HUES6 (cell line): ENCODE data around the gene EPHA6.
"Not testable (repeated sequence)": the region's sequence is repeated elsewhere in the genome, so short reads cannot be mapped to it uniquely, and the experiment has no call there.

Experiments used
- H3K27ac ChIP-seq: 2 replicates; pipeline ENCODE4 v1.7.0; 2013; ENCODE audit warnings: low read depth, mild to moderate bottlenecking, low read length, inconsistent platforms
- H3K27me3 ChIP-seq: 2 replicates; pipeline ENCODE4 v1.6.1; 2013; ENCODE audit warnings: low read length; ENCODE audit not compliant: control insufficient read depth, insufficient read depth
- H3K36me3 ChIP-seq: 2 replicates; pipeline ENCODE4 v1.6.1; 2013; ENCODE audit warnings: low read length; ENCODE audit not compliant: control insufficient read depth, insufficient read depth
- H3K4me1 ChIP-seq: 2 replicates; pipeline ENCODE4 v1.6.1; 2013; ENCODE audit warnings: low read length; ENCODE audit not compliant: control insufficient read depth, insufficient read depth
- H3K4me3 ChIP-seq: 2 replicates; pipeline ENCODE4 v1.5.1; 2013; ENCODE audit warnings: low read depth, low read length
- H3K9ac ChIP-seq: one replicate; pipeline ENCODE4 v1.6.1; 2013; ENCODE audit warnings: mild to moderate bottlenecking, low read length
- H3K9me3 ChIP-seq: 2 replicates; pipeline ENCODE4 v1.6.1; 2013; ENCODE audit warnings: low read depth, low read length; ENCODE audit not compliant: control insufficient read depth, insufficient read depth

EPHA6 gene

DNA sequence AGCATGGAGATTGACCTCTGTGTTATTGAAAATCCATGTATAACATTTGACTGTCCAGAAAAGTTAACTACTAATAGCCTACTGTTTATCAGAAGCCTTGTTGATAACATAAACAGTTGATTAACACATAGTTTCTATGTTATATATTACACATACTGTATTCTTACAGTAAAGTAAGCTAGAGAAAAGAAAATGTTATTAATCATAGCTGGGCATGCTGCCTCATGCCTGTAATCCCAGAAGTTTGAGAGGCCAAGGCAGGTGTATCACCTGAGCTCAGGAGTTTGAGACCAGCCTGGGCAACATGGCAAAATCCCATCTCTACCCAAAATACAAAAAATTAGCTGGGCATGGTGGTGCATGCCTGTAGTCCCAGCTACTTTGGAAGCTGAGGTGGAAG lies 163.3 kb downstream of the EPHA6 start:
- Histone ChIP-seq H3K9ac (no peak overlapping the region), H3K36me3 (no peaks in the 10 kb centered on the region), H3K4me1 (no peaks in the 10 kb centered on the region), H3K9me3 (no peaks in the 10 kb centered on the region), H3K27ac (no peak overlapping the region), H3K27me3 (no peaks in the 10 kb centered on the region), H3K4me3 (no peak overlapping the region)

DNA sequence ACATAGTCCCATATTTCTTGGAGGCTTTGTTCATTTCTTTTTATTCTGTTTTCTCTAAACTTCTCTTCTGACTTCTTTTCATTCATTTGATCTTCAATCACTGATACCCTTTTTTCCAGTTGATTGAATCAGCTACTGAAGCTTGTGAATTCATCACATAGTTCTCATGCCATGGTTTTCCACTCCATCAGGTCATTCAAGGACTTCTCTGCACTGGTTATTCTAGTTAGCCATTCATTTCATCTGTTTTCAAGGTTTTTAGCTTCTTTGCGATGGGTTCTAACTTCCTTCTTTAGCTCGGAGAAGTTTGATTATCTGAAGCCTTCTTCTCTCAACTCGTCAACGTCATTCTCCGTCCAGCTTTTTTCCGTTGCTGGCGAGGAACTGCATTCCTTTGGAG lies 169.3 kb downstream of the EPHA6 start:
- H3K27me3 ChIP-seq, H3K9me3 ChIP-seq, H3K4me1 ChIP-seq, H3K4me3 ChIP-seq, H3K36me3 ChIP-seq, H3K9ac ChIP-seq, H3K27ac ChIP-seq: not testable (repeated sequence)

DNA sequence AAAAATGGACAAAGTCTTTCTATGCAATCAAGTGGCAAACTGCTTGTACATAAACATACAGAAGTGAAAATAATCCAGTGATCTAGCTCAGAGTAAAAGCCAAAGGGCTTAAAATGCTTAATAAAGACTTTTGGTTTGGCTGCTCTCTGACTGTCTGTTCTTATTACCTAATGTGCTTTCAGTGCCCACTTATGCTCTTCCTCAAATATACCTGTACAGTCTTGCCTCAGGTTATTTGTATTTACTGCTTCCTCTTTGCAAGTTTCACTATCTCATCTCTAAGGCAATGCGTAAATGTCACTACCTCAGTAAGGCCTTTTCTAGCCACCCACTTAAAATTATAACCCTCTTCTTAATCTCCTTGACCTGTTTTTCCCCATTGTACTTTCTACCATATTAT lies 171.8 kb downstream of the EPHA6 start:
- no peaks in the 10 kb centered on the region for H3K36me3 ChIP-seq
- H3K27me3 ChIP-seq: no peaks in the 10 kb centered on the region
- H3K9ac ChIP-seq: no peak overlapping the region
- no peaks in the 10 kb centered on the region for H3K4me1 ChIP-seq
- H3K9me3 ChIP-seq: peaks cover 9% of the 10 kb centered on the region
- no peak overlapping the region for H3K4me3 ChIP-seq
- H3K27ac ChIP-seq: no peak overlapping the region

DNA sequence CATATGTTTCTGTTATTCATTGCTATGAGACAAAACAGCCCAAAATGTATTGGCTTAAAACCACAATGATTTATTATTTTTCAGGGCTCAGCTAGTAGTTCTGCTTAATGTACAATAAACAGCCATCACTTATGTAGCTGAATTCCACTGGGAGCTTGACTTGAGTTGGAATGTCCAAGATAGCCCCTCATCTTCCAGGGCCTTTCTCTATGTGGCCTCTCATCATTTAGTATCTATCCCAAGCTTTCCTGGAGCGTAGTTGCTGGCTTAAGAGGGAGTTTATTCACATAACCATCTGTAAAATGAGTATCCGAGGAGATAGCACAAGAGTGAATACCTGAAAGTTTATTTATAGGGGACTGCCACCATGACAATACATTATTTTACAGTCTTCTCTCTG lies 176.8 kb downstream of the EPHA6 start:
- Histone ChIP-seq H3K4me1 (no peaks in the 10 kb centered on the region), H3K36me3 (no peaks in the 10 kb centered on the region), H3K9ac (no peak overlapping the region), H3K27me3 (no peaks in the 10 kb centered on the region), H3K9me3 (no peaks in the 10 kb centered on the region), H3K4me3 (no peak overlapping the region), H3K27ac (no peak overlapping the region)

DNA sequence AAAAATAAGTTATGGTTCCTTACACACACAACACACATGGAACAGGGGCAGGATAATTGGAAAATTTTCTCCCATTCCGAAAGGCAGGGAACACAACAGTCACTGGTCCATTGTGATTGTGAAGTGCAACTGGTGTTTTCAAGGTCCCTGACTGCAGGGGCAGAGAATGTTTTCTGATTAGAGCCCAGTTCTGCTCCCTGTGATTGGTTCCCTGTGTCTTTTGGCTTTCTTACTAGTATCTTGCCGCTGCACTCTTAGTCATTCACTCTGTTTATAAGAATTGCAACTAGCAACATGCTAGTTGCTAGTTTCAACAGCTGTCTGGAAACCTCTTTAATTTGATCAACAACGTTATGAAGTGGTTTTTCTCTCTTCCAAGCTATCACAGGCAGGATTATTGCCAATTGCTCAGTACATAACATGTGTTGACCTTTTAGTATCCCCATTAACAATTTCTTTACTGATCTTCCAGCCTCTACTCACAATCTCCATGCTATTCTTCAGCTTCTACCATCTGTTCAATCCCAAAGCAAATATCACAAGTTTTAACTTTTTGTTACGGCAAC lies 177.5 kb downstream of the EPHA6 start:
- H3K4me1 ChIP-seq: no peaks in the 10 kb centered on the region
- no peak overlapping the region for H3K4me3 ChIP-seq
- H3K9ac ChIP-seq: no peak overlapping the region
- H3K27me3 ChIP-seq: no peaks in the 10 kb centered on the region
- no peak overlapping the region for H3K27ac ChIP-seq
- H3K9me3 ChIP-seq: no peaks in the 10 kb centered on the region; the same call in 1 of the 2 replicates
- no peaks in the 10 kb centered on the region for H3K36me3 ChIP-seq

DNA sequence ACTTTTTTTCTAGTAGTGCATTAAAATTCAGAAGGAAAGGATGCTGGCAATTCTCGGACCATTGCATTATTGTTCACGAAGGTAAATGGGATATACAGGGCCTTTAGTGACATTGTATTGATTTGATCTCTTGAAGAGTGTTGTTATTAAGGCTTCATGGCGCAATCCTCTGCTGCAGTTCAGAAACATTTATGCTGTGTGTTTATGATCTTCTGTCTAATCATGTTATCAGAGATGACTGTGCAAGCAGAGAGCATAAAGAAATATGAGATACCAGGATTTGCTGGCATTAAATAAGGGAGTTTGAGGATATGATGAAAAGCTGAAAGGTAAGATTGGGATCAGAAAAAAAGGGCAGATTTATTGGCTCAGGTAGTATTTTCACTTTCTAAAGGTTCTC lies 180.6 kb downstream of the EPHA6 start:
- Histone ChIP-seq H3K27me3 (no peaks in the 10 kb centered on the region), H3K4me1 (no peaks in the 10 kb centered on the region), H3K36me3 (no peaks in the 10 kb centered on the region), H3K27ac (no peak overlapping the region), H3K9ac (no peak overlapping the region), H3K4me3 (no peak overlapping the region), H3K9me3 (no peaks in the 10 kb centered on the region; the same call in 1 of the 2 replicates)

DNA sequence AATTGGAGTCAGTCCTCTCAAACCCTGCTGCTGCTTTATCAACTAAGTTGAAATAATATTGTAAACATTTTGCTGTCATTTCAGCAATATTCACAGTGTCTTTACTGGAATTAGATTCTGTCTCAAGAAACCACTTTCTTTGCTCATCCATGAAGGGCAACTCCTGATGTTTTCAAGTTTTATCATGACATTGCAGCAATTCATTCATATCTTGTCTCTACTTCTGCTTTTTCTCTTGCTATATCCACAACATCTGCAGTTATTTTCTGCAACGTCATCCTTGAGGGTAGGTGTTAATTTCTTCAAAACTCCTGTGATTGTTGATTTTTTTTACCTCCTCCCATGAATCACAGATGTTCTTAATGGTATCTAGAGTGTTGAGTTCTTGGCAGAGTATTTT lies 181.6 kb downstream of the EPHA6 start:
- H3K4me1 ChIP-seq: no peaks in the 10 kb centered on the region
- no peak overlapping the region for H3K4me3 ChIP-seq
- no peaks in the 10 kb centered on the region for H3K27me3 ChIP-seq
- H3K9me3 ChIP-seq: no peaks in the 10 kb centered on the region; the same call in 1 of the 2 replicates
- no peaks in the 10 kb centered on the region for H3K36me3 ChIP-seq
- no peak overlapping the region for H3K27ac ChIP-seq
- no peak overlapping the region for H3K9ac ChIP-seq

DNA sequence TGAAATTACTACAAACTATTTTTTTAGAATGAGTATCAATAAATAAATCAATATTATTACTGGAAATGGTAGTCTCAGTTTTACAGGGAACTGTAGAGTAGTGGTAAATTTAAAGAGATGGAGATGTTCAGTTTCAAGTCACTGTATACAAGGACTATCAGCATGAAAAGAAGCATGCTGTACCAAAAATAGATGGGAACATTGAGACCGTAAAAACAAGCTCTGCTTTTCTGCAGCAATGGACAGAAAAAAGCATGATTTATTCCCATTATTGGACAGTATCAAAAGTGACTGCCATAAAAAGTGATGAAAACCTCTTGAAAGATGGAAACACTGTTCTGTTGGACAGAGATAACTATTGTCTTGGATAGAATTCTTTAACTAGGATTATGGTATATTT lies 187.2 kb downstream of the EPHA6 start:
- Histone ChIP-seq H3K27ac (no peak overlapping the region), H3K9ac (no peak overlapping the region), H3K36me3 (no peaks in the 10 kb centered on the region), H3K27me3 (no peaks in the 10 kb centered on the region), H3K9me3 (no peaks in the 10 kb centered on the region; the same call in 1 of the 2 replicates), H3K4me3 (no peak overlapping the region), H3K4me1 (no peaks in the 10 kb centered on the region)

DNA sequence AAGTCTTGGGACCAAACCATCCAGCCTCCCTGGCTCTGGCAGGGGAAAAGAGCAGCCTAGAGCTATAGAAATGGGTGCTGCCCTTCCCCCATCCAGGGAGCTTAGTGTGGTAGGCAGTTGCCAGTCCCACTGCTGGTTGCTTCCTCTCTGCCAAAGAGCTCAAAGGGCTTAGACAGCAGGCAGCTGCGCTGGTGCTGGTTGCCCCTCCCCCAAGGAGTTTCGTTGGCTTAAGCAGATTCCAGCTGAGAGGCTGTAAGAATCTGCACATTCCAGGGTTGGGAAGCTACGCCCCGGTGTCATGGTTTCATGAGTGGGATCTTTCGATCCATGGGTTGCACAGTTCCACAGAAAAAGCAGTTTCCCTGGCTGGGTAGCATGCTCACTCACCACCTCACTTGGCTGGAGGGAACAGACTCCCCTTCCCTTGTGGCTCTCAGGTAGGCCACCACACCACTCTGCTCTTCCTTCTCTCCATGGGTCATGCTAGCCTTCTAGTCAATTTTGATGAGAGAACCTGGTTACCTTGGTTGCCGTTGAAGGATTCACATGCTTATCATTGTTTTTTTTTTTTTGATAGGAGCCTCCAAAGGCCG lies 195.1 kb downstream of the EPHA6 start:
- Histone ChIP-seq H3K4me3 (no peak overlapping the region), H3K4me1 (peaks cover 11% of the 10 kb centered on the region)

DNA sequence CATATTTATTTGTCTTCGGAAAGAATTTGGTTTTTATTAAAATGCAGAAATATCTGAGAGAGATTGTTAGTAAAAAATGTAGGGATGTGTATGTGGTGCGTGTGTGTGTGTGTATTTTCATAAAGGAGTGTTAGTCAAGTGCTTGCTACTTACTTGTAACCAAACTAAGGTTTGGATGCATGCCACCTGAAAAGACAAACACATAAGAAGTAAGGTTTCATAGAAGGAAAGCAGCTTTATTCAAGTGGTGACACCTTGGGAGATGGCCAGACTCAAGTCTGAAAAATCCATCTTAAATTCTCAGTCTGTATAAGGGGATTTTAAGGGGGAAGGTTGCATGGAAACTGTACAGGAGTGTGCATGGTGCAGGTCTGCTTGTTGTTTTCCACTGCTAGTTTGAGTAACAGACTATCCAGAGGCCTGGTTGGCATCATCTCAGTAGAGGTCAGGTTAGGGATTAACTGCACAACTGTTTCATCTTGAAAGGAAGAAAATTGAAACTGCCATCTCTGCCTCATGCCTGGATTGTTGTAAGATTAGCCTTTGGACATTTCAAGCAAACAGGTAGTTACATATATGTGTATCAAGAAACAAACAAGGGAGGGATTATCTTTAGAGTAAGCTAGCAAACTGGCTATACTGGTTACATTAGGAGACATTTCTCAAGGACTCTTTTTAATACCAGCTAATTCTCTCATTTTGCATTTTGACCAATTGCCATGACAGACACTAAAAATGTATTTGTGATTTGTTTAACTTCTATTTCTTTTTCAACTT lies 196.7 kb downstream of the EPHA6 start:
- H3K36me3 ChIP-seq: no peaks in the 10 kb centered on the region
- no peak overlapping the region for H3K4me3 ChIP-seq
- H3K4me1 ChIP-seq: peaks cover 11% of the 10 kb centered on the region
- H3K27ac ChIP-seq: no peak overlapping the region
- no peak overlapping the region for H3K9ac ChIP-seq
- no peaks in the 10 kb centered on the region for H3K27me3 ChIP-seq
- H3K9me3 ChIP-seq: no peaks in the 10 kb centered on the region

More for the DNA sequence above, 195.1 kb downstream of the EPHA6 start:
- H3K36me3 ChIP-seq: no peaks in the 10 kb centered on the region
- no peak overlapping the region for H3K9ac ChIP-seq
- H3K27me3 ChIP-seq: no peaks in the 10 kb centered on the region
- no peak overlapping the region for H3K27ac ChIP-seq
- no peaks in the 10 kb centered on the region for H3K9me3 ChIP-seq

DNA sequence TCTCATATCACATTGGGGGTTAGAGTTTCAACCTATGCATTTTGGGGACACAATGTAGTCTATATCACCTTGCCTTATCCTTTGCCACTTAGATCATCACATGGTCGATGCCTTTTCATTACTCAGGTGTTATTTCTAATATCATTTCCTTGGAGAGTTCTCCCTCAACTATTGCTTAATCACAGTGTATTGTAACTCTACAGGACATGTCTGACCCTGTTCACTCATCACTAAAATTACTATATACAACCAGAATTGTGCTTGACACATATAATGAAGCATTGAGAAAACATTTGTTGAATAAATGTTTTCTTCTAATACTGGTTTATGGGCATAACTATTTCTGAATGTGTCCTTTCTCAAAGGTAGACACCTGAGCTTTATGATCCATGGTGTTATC lies 207.4 kb downstream of the EPHA6 start:
- no peaks in the 10 kb centered on the region for H3K27me3 ChIP-seq
- no peaks in the 10 kb centered on the region for H3K4me1 ChIP-seq
- H3K27ac ChIP-seq: no peak overlapping the region
- H3K36me3 ChIP-seq: no peaks in the 10 kb centered on the region
- H3K9ac ChIP-seq: no peak overlapping the region
- no peak overlapping the region for H3K4me3 ChIP-seq
- H3K9me3 ChIP-seq: no peaks in the 10 kb centered on the region
